ENCODE data around the gene SNX20. TPM values are rescaled to one million over a fixed set of nuclear protein-coding genes. Genes with fewer than 3 reads are reported as not detected.

Gene SNX20
- total and polyA plus RNA-seq, 8 donors = 0.09 to 2.8 (median 0.49) TPM

DNA sequence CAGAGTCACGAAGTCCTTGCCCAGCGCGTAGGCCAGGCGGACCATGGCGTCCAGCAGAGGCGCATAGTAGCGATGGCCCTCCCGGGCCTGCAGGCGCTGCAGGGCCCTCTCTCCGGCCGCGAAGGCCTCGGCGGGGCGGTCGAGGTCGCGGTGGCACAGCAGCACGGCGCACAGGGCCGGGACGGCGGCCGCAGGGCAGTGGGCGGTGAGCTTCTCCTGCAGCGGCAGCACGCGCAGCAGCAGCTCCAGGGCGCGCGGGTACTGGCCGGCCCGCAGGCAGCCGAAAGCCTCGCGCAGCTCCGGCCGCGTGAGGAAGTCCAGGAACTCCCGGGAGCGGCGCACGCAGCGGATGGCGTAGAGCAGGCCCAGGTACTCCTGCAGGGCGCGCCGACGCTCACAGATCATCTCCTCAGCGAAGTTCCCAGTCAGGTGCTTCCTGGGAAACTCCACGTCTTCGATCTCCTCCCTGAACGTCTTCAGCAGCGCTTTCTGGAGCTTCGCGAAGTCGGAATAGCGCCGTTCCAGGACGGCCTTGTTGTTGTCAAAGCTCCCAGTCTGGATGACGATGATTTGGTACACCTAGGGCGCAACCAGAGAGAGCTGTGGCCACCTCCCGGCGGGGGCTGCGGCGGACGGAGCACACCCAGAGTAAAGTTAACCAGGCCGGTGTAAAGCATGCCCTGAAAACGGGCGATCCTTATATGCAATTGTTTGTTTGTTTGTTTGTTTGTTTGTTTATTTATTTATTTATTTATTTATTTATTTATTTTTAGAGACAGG is 7.4 kb downstream of the SNX20 start:
- TF ChIP-seq, protein P1, sequence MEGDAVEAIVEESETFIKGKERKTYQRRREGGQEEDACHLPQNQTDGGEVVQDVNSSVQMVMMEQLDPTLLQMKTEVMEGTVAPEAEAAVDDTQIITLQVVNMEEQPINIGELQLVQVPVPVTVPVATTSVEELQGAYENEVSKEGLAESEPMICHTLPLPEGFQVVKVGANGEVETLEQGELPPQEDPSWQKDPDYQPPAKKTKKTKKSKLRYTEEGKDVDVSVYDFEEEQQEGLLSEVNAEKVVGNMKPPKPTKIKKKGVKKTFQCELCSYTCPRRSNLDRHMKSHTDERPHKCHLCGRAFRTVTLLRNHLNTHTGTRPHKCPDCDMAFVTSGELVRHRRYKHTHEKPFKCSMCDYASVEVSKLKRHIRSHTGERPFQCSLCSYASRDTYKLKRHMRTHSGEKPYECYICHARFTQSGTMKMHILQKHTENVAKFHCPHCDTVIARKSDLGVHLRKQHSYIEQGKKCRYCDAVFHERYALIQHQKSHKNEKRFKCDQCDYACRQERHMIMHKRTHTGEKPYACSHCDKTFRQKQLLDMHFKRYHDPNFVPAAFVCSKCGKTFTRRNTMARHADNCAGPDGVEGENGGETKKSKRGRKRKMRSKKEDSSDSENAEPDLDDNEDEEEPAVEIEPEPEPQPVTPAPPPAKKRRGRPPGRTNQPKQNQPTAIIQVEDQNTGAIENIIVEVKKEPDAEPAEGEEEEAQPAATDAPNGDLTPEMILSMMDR (IDR thresholded peaks at IDR 0.05) = no peak
- ATAC-seq (no peak), DNase-seq (peak in 1 of 6 donors; percentile 57), FAIRE-seq (no peak)
- H3K4me1 ChIP-seq = peaks cover 0 to 2% (median 0%) of the 10 kb centered on the region in 3 donors
- H3K36me3 ChIP-seq = no peaks in the 10 kb centered on the region
- H3K27ac ChIP-seq = no peak overlapping the region
- 51 to 56% methylated on average over 67 to 70 of the region's 70 CpGs for WGBS, 2 donors
- H3K4me3 ChIP-seq = no peak overlapping the region
- H3K9me3 ChIP-seq = no peaks in the 10 kb centered on the region
- intact Hi-C loops (cut with DNase I) = no loop called here
- peaks cover 0 to 8% (median 0%) of the 10 kb centered on the region in 4 donors for H3K27me3 ChIP-seq

DNA sequence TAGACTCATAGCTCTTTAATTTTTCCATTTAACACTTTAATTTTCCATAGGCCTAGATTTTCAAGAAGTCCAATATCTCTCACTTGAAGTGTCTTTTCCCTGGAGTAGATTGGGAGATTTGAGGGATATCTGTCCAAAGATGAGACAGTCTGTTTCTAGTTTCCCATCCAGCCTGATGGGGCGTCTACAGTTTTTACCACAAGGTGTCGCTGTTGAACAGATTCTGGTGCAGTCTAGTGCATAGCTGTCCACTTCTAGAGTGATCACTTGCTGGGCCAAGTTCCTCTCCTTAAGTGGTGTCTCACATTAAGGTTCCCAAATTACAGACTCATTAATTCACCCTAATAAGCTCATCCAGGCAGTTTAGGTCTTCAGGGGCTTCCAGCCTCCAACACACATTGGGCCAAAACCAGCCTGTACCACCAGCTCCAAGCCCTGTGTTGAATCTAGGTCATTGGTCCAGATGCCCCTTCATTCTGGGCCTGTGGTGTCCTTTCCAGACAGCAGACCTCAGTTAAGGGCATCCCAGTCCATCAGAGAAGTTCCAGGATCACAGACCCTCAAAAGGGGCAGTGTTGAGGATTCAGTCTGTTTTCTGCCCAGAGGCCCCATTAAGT is 9.4 kb downstream of the SNX20 start:
- ATAC-seq = no peak
- TF ChIP-seq, protein P1 (IDR thresholded peaks at IDR 0.05) = peak in 1 of 4 donors; percentile 10
- no peaks in the 10 kb centered on the region for H3K9me3 ChIP-seq
- WGBS, 2 donors = 45 to 52% methylated on average over 2 of the region's 2 CpGs
- peaks cover 0 to 7% (median 0%) of the 10 kb centered on the region in 3 donors for H3K4me1 ChIP-seq
- no peak overlapping the region for H3K4me3 ChIP-seq
- no peak overlapping the region for H3K27ac ChIP-seq
- intact Hi-C loops (cut with DNase I) = no loop called here
- H3K27me3 ChIP-seq = peaks cover 0 to 8% (median 0%) of the 10 kb centered on the region in 4 donors
- no peak for DNase-seq
- FAIRE-seq = no peak
- H3K36me3 ChIP-seq = no peaks in the 10 kb centered on the region

DNA sequence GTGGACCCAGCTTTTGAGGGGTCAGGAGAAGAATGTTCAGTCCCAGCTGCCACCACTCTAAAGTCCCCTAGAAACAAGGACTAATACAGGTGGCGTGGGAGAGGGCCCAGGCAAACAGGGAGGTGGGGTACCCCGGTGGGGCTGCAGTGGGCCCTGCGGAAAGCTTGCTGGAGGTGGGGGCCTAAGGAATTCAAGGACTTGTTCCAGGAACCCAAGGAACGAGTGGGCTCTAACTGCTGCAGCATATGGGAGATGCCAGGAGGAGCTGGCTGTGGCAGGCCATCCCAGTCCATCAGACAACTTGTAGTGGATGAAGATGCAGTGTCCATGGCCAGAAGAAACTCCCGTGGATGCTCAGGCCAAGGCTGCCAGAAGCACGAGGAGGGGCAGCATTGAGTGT is 10.6 kb downstream of the SNX20 start:
- no peaks in the 10 kb centered on the region for H3K9me3 ChIP-seq
- FAIRE-seq (no peak), DNase-seq (peak in 1 of 6 donors; percentile 23), ATAC-seq (no peak)
- peaks cover 0 to 7% (median 0%) of the 10 kb centered on the region in 3 donors for H3K4me1 ChIP-seq
- peaks cover 0 to 8% (median 0%) of the 10 kb centered on the region in 4 donors for H3K27me3 ChIP-seq
- no peak overlapping the region for H3K4me3 ChIP-seq
- no peaks in the 10 kb centered on the region for H3K36me3 ChIP-seq
- TF ChIP-seq, protein P1 (IDR thresholded peaks at IDR 0.05) = no peak
- no peak overlapping the region for H3K27ac ChIP-seq
- intact Hi-C loops (cut with DNase I) = no loop called here
- WGBS, 2 donors = 84 to 90% methylated on average over 6 of the region's 6 CpGs

DNA sequence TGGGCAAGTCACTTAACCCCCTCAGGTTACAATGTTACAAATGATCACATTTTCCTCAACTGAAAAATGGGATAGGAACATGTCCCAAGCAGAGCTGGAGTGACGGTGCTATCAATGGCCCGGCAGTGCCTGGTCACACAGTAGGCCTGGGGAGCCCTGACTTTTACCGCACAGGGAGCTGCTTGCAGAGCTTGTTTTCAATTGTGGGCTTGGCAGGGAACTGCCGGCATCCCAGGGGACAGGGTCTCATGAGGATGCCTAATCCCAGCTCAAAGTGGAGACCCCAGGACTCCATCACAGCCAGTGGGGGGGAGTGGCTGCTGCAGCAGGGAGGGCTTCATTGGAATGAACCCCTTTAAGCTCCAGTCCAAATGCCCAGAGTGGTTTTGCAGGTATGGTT is 11.4 kb downstream of the SNX20 start:
- H3K4me3 ChIP-seq = no peak overlapping the region
- 96 to 99% methylated on average over 4 of the region's 4 CpGs for WGBS, 2 donors
- no peaks in the 10 kb centered on the region for H3K9me3 ChIP-seq
- TF ChIP-seq, protein P1 (IDR thresholded peaks at IDR 0.05) = no peak
- DNase-seq (peak in 1 of 6 donors; percentile 35), FAIRE-seq (no peak), ATAC-seq (no peak)
- intact Hi-C loops (cut with DNase I) = loop anchor here in 1 of 3 donors (10.0 kb wide), 1 partner anchor 125 kb away; the partner anchor contains the start of gene NKD1
- peaks cover 0 to 8% (median 0%) of the 10 kb centered on the region in 4 donors for H3K27me3 ChIP-seq
- peaks cover 0 to 7% (median 0%) of the 10 kb centered on the region in 3 donors for H3K4me1 ChIP-seq
- H3K36me3 ChIP-seq = no peaks in the 10 kb centered on the region
- H3K27ac ChIP-seq = no peak overlapping the region
